GM23338 (cell line): Measurements from ENCODE around the gene C2orf66.

Experiments
- CREB1 ChIP-seq: fragments of 250-450 bp; sonication (Bioruptor Pico); IDR thresholded peaks from 2 replicates; pipeline ENCODE4 v1.5.0; 2020; ENCODE audit warnings: low read depth, mild to moderate bottlenecking, moderate library complexity
- CTCF ChIP-seq, 2 experiments: fragments of 200-600 bp in 1 of 2; sonication (generic) in 1 of 2; conservative IDR thresholded peaks; 2 replicates each; pipeline versions ENCODE4 v1.5.1 to v1.6.1; 2016 to 2017; ENCODE audit warnings: antibody characterized with exemption in 2 of 2, low read depth in 2 of 2, mild to moderate bottlenecking in 2 of 2, moderate library complexity in 1 of 2
- ETS1 ChIP-seq: IDR thresholded peaks from 2 replicates; pipeline ENCODE4 v1.6.1; 2016; ENCODE audit warnings: antibody characterized with exemption
- EZH2 ChIP-seq: fragments of 200-600 bp; sonication (generic); IDR thresholded peaks from one replicate; pipeline ENCODE4 v1.8.0; 2017; ENCODE audit warnings: antibody characterized with exemption, mild to moderate bottlenecking, low read depth; ENCODE audit not compliant: unreplicated experiment
- EZH2phosphoT487 ChIP-seq: fragments of 200-600 bp; sonication (generic); IDR thresholded peaks from one replicate; pipeline ENCODE4 v1.8.1; 2018; ENCODE audit warnings: antibody characterized with exemption; ENCODE audit not compliant: unreplicated experiment
- JUNB ChIP-seq: IDR thresholded peaks from one replicate; pipeline ENCODE4 v1.6.1; 2016; ENCODE audit warnings: antibody characterized with exemption; ENCODE audit not compliant: unreplicated experiment
- POLR2AphosphoS5 ChIP-seq: IDR thresholded peaks from 2 replicates; pipeline ENCODE4 v1.6.1; 2016; ENCODE audit warnings: antibody characterized with exemption, low read depth
- REST ChIP-seq: IDR thresholded peaks from one replicate; pipeline ENCODE4 v1.6.1; 2018; ENCODE audit warnings: antibody characterized with exemption; ENCODE audit not compliant: unreplicated experiment
- STAT1 ChIP-seq: IDR thresholded peaks from one replicate; pipeline ENCODE4 v1.6.1; 2016; ENCODE audit warnings: antibody characterized with exemption; ENCODE audit not compliant: unreplicated experiment
- ZNF462 ChIP-seq: fragments of 250-450 bp; sonication (Bioruptor Pico); IDR thresholded peaks from 2 replicates; pipeline ENCODE4 v1.5.0; 2020; ENCODE audit warnings: mild to moderate bottlenecking, moderate library complexity

- no peak for TF ChIP-seq EZH2
- TF ChIP-seq CTCF (conservative IDR thresholded peaks at IDR 0.05; ENCODE audit: low read depth in 2 of 2) = no peak
- no peak for TF ChIP-seq ZNF462
- no peak for TF ChIP-seq EZH2phosphoT487
- TF ChIP-seq CREB1 (CRISPR knock-in tag) = no peak
- no peak for TF ChIP-seq POLR2AphosphoS5
- no peak for TF ChIP-seq REST
- no peak for TF ChIP-seq JUNB
- TF ChIP-seq ETS1 = no peak
- no peak for TF ChIP-seq STAT1
Measured at GRCh38 chr2:196823750-196824522, 14.8 kb upstream of the C2orf66 start.
